GM12878 (cell line): ENCODE data around the gene GMDS. TPM values are rescaled to one million over a fixed set of nuclear protein-coding genes. Genes with fewer than 3 reads are reported as not detected.

Experiments used
- ATAC-seq: fragments of 200-7000 bp; cut with Tn5 transposase; 3 replicates; pipeline ENCODE4 v1.9.1; 2020; ENCODE audit warnings: mild to moderate bottlenecking, moderate library complexity
- BruUV-seq: library from RNA; stranded (reverse); fragments of 400-500 nt; replicated peaks from 2 replicates; lab custom pipeline; 2021; lab: Mats Ljungman, UMichigan
- CTCF ChIA-PET: fragments of 300-600 bp; sonication (Branson Sonifier 250); formaldehyde crosslinking; extraction: SDS; loops from one replicate; lab custom pipeline; 2021; ENCODE audit warnings: inconsistent platforms; lab: Yijun Ruan, JAX
- POLR2A ChIA-PET: fragments of 350-600 bp; formaldehyde crosslinking; extraction: SDS; loops from one replicate; lab custom pipeline; 2021; ENCODE audit warnings: inconsistent platforms; lab: Charles Lee
- RAD21 ChIA-PET: fragments of 300-600 bp; sonication (Branson Sonifier 250); formaldehyde crosslinking; loops from one replicate; lab custom pipeline; 2023; ENCODE audit warnings: antibody characterized with exemption; ENCODE audit not compliant: unreplicated experiment; lab: Charles Lee
- SMC1A ChIA-PET: fragments of 300-600 bp; sonication (Branson Sonifier 250); formaldehyde crosslinking; loops from one replicate; lab custom pipeline; 2023; ENCODE audit not compliant: unreplicated experiment, uncharacterized antibody; lab: Charles Lee
- DNase-seq: peaks from one replicate; pipeline ENCODE4 v3.0.0-alpha.2; 2011; ENCODE audit warnings: low read depth, low spot score
- FAIRE-seq: peaks from 3 replicates; lab custom pipeline; 2011; peaks lifted over from hg19 to GRCh38; lab: Jason Lieb, UNC
- H2AFZ ChIP-seq: 2 replicates; pipeline ENCODE4 v1.6.0; 2011; ENCODE audit warnings: low read depth, low read length, control low read depth; ENCODE audit not compliant: control insufficient read depth
- H3K27ac ChIP-seq: 2 replicates; pipeline ENCODE4 v1.5.1; 2011; ENCODE audit warnings: control low read depth; ENCODE audit not compliant: control insufficient read depth, insufficient read depth
- H3K27me3 ChIP-seq, 2 experiments: replicated peaks in 1 of 2; 2 replicates each; pipeline versions ENCODE4 v1.6.0 to v1.6.1; 2011; ENCODE audit warnings: low read length in 1 of 2; ENCODE audit not compliant: control insufficient read depth in 2 of 2, insufficient read depth in 2 of 2
- H3K36me3 ChIP-seq, 2 experiments: 2 replicates each; pipeline ENCODE4 v1.5.1; 2011; ENCODE audit warnings: low read length in 1 of 2; ENCODE audit not compliant: control insufficient read depth in 2 of 2, insufficient read depth in 2 of 2
- H3K4me1 ChIP-seq: 2 replicates; pipeline ENCODE4 v1.6.1; 2011; ENCODE audit warnings: mild to moderate bottlenecking, low read length, moderate library complexity, mixed read lengths; ENCODE audit not compliant: control insufficient read depth, insufficient read depth
- H3K4me2 ChIP-seq: 2 replicates; pipeline ENCODE4 v1.6.0; 2011; ENCODE audit warnings: control low read depth; ENCODE audit not compliant: control insufficient read depth, insufficient read depth
- H3K4me3 ChIP-seq: fragments of 200-600 bp; sonication (generic); 2 replicates; pipeline ENCODE4 v1.5.1; 2016
- H3K79me2 ChIP-seq: 2 replicates; pipeline ENCODE4 v1.6.0; 2011; ENCODE audit warnings: low read length; ENCODE audit not compliant: control insufficient read depth, insufficient read depth
- H3K9ac ChIP-seq: 2 replicates; pipeline ENCODE4 v1.8.0; 2011; ENCODE audit warnings: low read length, control low read depth, mixed read lengths; ENCODE audit not compliant: control insufficient read depth, insufficient read depth
- H3K9me3 ChIP-seq: replicated peaks from 3 replicates; pipeline ENCODE4 v1.5.1; 2011; ENCODE audit warnings: mild to moderate bottlenecking, low read length; ENCODE audit not compliant: control insufficient read depth, insufficient read depth
- H4K20me1 ChIP-seq: 2 replicates; pipeline ENCODE4 v1.6.0; 2011; ENCODE audit not compliant: control insufficient read depth, insufficient read depth
- CBFB ChIP-seq: IDR thresholded peaks from 2 replicates; pipeline ENCODE4 v1.6.1; 2016; ENCODE audit warnings: antibody characterized with exemption, low read depth
- NR2F1 ChIP-seq: fragments of 450-650 bp; conservative IDR thresholded peaks from 2 replicates; pipeline ENCODE4 v1.6.1; 2017; ENCODE audit warnings: mild to moderate bottlenecking
- PML ChIP-seq: IDR thresholded peaks from 2 replicates; pipeline ENCODE4 v1.6.1; 2012; ENCODE audit warnings: low read length, inconsistent platforms
- POLR2A ChIP-seq: IDR thresholded peaks from 2 replicates; pipeline ENCODE4 v1.6.1; 2011; ENCODE audit warnings: low read depth, mild to moderate bottlenecking, low read length
- SP1 ChIP-seq: IDR thresholded peaks from one replicate; pipeline ENCODE4 v1.6.1; 2011; ENCODE audit warnings: low read depth, low read length
- SREBF1 ChIP-seq: IDR thresholded peaks from 2 replicates; pipeline ENCODE4 v1.6.1; 2012; ENCODE audit warnings: mild to moderate bottlenecking, low read length
- ZNF384 ChIP-seq: IDR thresholded peaks from 2 replicates; pipeline ENCODE4 v1.6.1; 2012; ENCODE audit warnings: low read depth, mild to moderate bottlenecking, low read length, improper control_type of control experiment, borderline replicate concordance
- WGBS: methylation state at CpG from one replicate; pipeline ENCODE4 v1.1.6; 2016; ENCODE audit warnings: low lambda C conversion rate; ENCODE audit not compliant: insufficient replicate concordance, insufficient coverage; ENCODE audit errors: missing lambda C conversion rate; 5-methylcytosine and 5-hydroxymethylcytosine counted together
- in situ Hi-C: fragments of 300-500 bp; cut with MboI; formaldehyde crosslinking; loops from 9 replicates; pipeline ENCODE4 v1.14.3; 2018; ENCODE audit warnings: mixed read lengths
- intact Hi-C: fragments of 100-400 bp; cut with micrococcal nuclease; formaldehyde crosslinking; loops from one replicate; pipeline ENCODE4 v1.14.2; 2022; ENCODE audit not compliant: unreplicated experiment
- polyA plus RNA-seq, 11 experiments: library from polyadenylated mRNA; depleted of rRNA in 4 of 11; unstranded in 6 of 11; stranded (reverse) in 5 of 11; fragments of >200 nt; fragmentation: Nextera tagmentation in 4 of 11; fragmentation: Illumina TruSeq in 1 of 11; extraction: Ambion mirVana in 4 of 11; extraction: Trizol in 1 of 11; gene quantifications; 1 replicate in 1 of 11; 2 replicates in 10 of 11; pipeline versions ENCODE4 v1.2.1 to v1.2.3, GENCODE V29; 2011 to 2016; ENCODE audit warnings: inconsistent platforms in 2 of 11, missing spikeins in 2 of 11, low read depth in 1 of 11
- total RNA-seq, 4 experiments: library from RNA; depleted of rRNA in 3 of 4; stranded (reverse); fragments of >200 nt in 3 of 4; fragmentation: Illumina TruSeq in 1 of 4; extraction: Trizol in 1 of 4; gene quantifications; 2 replicates each; pipeline versions ENCODE4 v1.2.1 to v1.2.3, GENCODE V29; 2013 to 2021
- TF ChIP-seq, protein P1 (sequence below): fragments of 450-650 bp; IDR thresholded peaks from 2 replicates; pipeline ENCODE4 v1.6.1; 2017; ENCODE audit warnings: antibody characterized with exemption, mild to moderate bottlenecking, moderate library complexity
- TF ChIP-seq, protein P2 (sequence below): IDR thresholded peaks from 2 replicates; pipeline ENCODE4 v1.6.1; 2011; ENCODE audit warnings: borderline replicate concordance, low read depth, mild to moderate bottlenecking, moderate library complexity, low read length; ENCODE audit not compliant: insufficient read depth, poor library complexity, severe bottlenecking

The GMDS gene
- total and polyA plus RNA-seq, 10 of the 15 experiments (the other 5 are each of a cell fraction or from before 2014, with no cell fraction given) = 0.61 to 53.8 (median 29.3) TPM

DNA sequence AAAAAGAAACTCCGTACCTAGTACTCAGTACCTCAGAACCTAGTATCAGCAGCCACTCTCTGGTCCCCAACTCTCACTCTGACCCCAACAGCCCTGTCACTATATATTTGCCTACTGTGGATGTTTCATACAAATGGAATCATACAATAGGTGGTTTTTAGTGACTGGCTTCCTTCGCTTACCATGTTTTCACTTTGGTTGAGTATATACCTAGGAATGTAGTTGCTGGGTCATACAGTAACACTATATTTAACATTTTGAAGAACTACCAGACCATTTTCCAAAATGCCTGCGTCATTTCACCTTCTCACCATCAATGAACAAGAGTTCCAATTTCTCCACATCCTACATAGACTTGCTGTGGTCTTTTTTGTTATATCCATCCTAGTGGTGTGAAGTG is 283.2 kb downstream of the GMDS start:
- 84% methylated on average over 3 of the region's 3 CpGs for WGBS
- ChIA-PET POLR2A (no interaction called here), SMC1A (no interaction called here)
- no TSS peak for BruUV-seq
- TF ChIP-seq CBFB (no peak), ZNF384 (no peak), PML (no peak), NR2F1 (no peak), SREBF1 (no peak), POLR2A (no peak), SP1 (no peak)
- TF ChIP-seq, protein P1, sequence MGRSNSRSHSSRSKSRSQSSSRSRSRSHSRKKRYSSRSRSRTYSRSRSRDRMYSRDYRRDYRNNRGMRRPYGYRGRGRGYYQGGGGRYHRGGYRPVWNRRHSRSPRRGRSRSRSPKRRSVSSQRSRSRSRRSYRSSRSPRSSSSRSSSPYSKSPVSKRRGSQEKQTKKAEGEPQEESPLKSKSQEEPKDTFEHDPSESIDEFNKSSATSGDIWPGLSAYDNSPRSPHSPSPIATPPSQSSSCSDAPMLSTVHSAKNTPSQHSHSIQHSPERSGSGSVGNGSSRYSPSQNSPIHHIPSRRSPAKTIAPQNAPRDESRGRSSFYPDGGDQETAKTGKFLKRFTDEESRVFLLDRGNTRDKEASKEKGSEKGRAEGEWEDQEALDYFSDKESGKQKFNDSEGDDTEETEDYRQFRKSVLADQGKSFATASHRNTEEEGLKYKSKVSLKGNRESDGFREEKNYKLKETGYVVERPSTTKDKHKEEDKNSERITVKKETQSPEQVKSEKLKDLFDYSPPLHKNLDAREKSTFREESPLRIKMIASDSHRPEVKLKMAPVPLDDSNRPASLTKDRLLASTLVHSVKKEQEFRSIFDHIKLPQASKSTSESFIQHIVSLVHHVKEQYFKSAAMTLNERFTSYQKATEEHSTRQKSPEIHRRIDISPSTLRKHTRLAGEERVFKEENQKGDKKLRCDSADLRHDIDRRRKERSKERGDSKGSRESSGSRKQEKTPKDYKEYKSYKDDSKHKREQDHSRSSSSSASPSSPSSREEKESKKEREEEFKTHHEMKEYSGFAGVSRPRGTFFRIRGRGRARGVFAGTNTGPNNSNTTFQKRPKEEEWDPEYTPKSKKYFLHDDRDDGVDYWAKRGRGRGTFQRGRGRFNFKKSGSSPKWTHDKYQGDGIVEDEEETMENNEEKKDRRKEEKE = no peak
- TF ChIP-seq, protein P2, sequence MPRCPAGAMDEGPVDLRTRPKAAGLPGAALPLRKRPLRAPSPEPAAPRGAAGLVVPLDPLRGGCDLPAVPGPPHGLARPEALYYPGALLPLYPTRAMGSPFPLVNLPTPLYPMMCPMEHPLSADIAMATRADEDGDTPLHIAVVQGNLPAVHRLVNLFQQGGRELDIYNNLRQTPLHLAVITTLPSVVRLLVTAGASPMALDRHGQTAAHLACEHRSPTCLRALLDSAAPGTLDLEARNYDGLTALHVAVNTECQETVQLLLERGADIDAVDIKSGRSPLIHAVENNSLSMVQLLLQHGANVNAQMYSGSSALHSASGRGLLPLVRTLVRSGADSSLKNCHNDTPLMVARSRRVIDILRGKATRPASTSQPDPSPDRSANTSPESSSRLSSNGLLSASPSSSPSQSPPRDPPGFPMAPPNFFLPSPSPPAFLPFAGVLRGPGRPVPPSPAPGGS = no peak
- TF ChIP-seq, all 136 proteins: peak for 0
- DNase-seq (no peak), ATAC-seq (no peak), FAIRE-seq (no peak)
- H2AFZ ChIP-seq = no peak overlapping the region
- H3K36me3 ChIP-seq = no peaks in the 10 kb centered on the region
- no peaks in the 10 kb centered on the region for H3K27me3 ChIP-seq
- H3K4me2 ChIP-seq = no peak overlapping the region
- in situ Hi-C loops (no loop called here), intact Hi-C loops (no loop called here)
- no peak overlapping the region for H3K9ac ChIP-seq
- H3K79me2 ChIP-seq = no peaks in the 10 kb centered on the region
- H3K27ac ChIP-seq = no peak overlapping the region
- ChIA-PET CTCF (no interaction called here), RAD21 (no interaction called here)
- no peaks in the 10 kb centered on the region for H3K4me1 ChIP-seq
- no peaks in the 10 kb centered on the region for H3K9me3 ChIP-seq
- H4K20me1 ChIP-seq = no peaks in the 10 kb centered on the region
- H3K4me3 ChIP-seq = no peak overlapping the region
